Stimulated activated CD8-positive, alpha-beta memory T cell treated with anti-CD3 and anti-CD28 coated beads, Interleukin-4, amount 100 ng/mL, for 1 hour (primary cell): Measurements from ENCODE around the gene CHRNB1.

Experiments
- DNase-seq, 2 donors: peaks; one replicate each; pipeline ENCODE4 v3.0.0-alpha.2; 2020; ENCODE audit warnings: low read depth in 2 of 2, low spot score in 1 of 2

Gene CHRNB1

GRCh38 chr17:7444682-7445618 lies at the start of gene CHRNB1:
Gene CHRNB1, plus strand, starts transcription at chr17:7445061. Its CDS starts 67 bp downstream, at chr17:7445128.
- no peak for DNase-seq

GRCh38 chr17:7396147-7396546 lies 48.7 kb upstream of the CHRNB1 start:
- no peak for DNase-seq

- no peak for DNase-seq
Observed at GRCh38 chr17:7398612-7399011, 46.2 kb upstream of the CHRNB1 start.

GRCh38 chr17:7403043-7403726 lies 41.7 kb upstream of the CHRNB1 start:
- DNase-seq = no peak

- no peak for DNase-seq
Observed at GRCh38 chr17:7403727-7403976, 41.2 kb upstream of the CHRNB1 start.

GRCh38 chr17:7403977-7404736 lies 40.7 kb upstream of the CHRNB1 start, which contains the start of gene TMEM256:
Gene TMEM256, minus strand, starts transcription at chr17:7404097. Its CDS starts 13 bp downstream, at chr17:7404084.
- DNase-seq = peak; percentile 92 to 94

GRCh38 chr17:7404737-7405349 lies 40.0 kb upstream of the CHRNB1 start:
- peak in 1 of 2 donors; percentile 45 for DNase-seq

GRCh38 chr17:7405350-7406234 lies 39.3 kb upstream of the CHRNB1 start:
- DNase-seq = no peak

GRCh38 chr17:7406235-7406825 lies 38.5 kb upstream of the CHRNB1 start:
- DNase-seq = no peak

- DNase-seq = no peak
Observed at GRCh38 chr17:7407082-7407481, 37.8 kb upstream of the CHRNB1 start.

- DNase-seq = no peak
Observed at GRCh38 chr17:7407485-7408251, 37.2 kb upstream of the CHRNB1 start, which contains the start of gene NLGN2. Gene NLGN2, plus strand, starts transcription at chr17:7407845. Its CDS starts 411 bp downstream, at chr17:7408256.

- no peak for DNase-seq
Observed at GRCh38 chr17:7408252-7408727, 36.6 kb upstream of the CHRNB1 start.

- no peak for DNase-seq
Observed at GRCh38 chr17:7408863-7409262, 36.0 kb upstream of the CHRNB1 start.

GRCh38 chr17:7409716-7410115 lies 35.1 kb upstream of the CHRNB1 start:
- DNase-seq = no peak

GRCh38 chr17:7410634-7411426 lies 34.0 kb upstream of the CHRNB1 start:
- no peak for DNase-seq

GRCh38 chr17:7411427-7411750 lies 33.5 kb upstream of the CHRNB1 start:
- no peak for DNase-seq

GRCh38 chr17:7413346-7413985 lies 31.4 kb upstream of the CHRNB1 start:
- DNase-seq = no peak

GRCh38 chr17:7414837-7415236 lies 30.0 kb upstream of the CHRNB1 start:
- no peak for DNase-seq
